ENCODE results near the gene PRKN.
A peak's percentile ranks its signal among the peaks of the same experiment; 100 is the strongest.

The PRKN gene

DNA sequence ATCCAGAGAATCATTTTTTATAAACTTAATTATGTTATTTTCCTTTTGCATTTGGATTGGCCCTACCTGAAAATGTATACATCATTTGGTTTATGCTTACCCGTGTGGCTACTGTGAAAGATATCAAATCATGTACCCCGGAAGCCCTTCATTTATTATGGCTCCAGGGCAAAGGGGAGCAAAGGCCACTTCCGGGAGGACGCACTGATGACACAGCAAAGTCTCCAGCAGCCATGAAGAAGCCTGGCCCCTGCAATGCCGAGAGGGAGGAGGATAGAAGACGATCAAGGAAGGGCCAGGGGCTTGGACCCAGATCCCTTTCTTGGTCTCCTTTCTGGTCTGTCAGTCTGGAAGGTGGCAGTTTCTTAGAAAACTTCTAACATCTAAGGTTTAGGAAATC lies 1073.4 kb downstream of the PRKN start:
- no peak for DNase-seq (ENCODE audit: low spot score)

DNA sequence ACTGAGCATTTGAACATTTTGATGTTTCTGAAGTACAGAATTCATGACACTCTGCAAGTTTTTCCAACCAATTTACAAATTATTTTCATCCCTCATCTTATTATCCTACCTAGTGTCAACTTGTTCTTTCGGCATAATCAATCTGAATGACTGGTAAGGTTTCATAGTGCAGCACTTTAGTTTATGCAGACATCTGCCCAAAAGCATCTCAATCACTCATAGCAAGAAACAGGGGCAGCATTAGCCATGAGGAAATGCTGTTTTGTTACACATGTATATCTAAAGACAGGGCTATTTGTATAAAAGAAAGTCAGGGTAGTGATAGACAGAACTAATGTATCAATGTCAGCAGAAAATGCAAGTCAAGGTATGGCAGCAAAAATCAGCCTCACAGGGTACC lies 1075.6 kb downstream of the PRKN start:
- DNase-seq (ENCODE audit: low spot score) = no peak

DNA sequence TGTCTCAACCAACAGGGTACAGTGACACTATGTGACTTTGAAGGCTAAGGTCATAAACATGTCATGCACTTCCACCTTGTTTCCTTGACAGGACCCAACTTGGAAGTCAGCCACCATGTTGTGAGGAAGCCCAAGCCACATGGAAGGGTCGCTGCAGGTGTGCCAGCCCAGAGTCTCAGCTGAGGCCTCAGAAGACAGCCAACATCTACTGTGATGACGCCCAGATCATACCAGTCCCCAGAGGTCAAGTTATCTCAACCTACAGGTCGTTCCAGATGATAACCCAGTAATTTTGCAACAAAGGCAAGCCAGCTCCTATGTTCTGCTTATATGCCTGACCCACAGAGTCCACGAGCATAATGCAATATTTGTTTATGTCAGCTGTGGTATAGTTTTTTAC lies 1077.7 kb downstream of the PRKN start:
- no peak for DNase-seq (ENCODE audit: low spot score)

DNA sequence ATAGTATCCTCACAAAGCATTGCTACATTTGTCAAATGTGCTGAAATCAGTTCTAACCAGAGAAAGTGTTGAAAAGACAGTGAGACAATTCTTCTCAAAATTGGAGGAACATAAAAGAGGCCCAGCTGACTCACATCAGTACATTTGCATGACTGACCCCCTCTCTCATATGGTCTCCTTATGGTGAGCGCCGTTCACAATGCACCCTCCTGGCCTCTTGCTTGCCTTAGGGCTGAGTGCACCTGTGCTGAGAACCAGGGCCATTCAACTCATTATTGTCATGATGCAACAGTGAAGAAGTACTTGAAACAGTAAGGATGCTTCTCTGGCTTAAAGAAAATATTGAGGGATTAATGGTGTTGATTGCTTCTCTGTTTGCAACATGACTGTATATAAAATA lies 1078.5 kb downstream of the PRKN start:
- no peak for DNase-seq (ENCODE audit: low spot score)

DNA sequence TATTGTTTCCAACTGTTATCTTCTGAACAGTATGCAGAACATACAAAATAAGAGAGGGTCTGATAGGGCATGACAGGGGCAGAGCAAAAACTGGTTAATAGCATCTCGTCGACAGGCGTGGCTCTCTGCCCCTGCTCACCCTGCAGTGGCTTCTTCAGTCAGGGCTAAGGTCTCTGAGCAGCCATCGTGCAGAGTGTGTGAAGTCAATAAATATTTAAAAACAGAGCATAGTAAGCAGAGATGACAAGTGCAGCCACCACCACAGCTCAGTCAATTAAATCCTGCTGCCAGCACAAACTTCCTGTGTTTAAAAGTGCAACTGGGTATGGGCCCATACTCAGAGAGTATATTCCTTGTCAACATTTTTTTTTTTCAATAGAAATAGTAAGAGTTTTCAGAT lies 1080.3 kb downstream of the PRKN start:
- DNase-seq (ENCODE audit: low spot score) = no peak

DNA sequence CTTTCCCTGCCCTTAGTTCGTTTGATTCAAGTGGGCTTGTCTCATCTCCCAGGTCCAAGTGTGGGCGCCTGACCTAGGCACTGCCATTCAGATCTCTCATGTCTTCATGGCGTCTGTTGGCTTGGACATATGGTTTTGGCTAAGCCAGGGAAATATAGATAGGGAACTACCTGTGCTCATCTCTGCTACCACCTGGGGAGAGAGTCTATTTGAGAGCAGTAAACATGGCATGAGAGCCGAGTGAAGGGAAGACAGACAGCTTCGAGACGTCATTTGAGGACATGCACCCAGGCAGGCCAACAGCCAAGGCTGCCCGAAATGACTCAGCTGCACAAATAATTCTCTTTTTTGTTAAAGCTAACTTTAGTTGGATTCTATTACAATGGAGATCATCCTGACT lies 1083.0 kb downstream of the PRKN start:
- DNase-seq (ENCODE audit: low spot score) = no peak

DNA sequence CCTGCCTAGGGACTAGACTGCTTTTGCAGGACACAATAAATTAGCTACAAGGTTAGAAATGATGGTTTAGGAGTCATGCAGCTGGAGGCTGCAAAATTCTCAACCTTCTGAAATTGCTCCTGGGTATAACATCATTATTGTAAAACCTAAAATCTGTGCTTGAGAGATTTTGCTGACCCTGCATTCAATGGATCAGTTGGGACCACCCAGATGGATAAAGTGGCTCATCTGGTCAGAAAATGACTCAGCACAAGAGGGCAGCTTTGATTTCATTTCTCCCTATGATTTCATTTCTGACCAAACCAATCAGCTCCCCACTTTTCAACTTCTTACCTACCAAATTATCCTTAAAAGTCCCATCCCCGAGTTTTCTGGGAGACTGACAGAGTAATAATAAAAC lies 1086.4 kb downstream of the PRKN start:
- no peak for DNase-seq (ENCODE audit: low spot score)

DNA sequence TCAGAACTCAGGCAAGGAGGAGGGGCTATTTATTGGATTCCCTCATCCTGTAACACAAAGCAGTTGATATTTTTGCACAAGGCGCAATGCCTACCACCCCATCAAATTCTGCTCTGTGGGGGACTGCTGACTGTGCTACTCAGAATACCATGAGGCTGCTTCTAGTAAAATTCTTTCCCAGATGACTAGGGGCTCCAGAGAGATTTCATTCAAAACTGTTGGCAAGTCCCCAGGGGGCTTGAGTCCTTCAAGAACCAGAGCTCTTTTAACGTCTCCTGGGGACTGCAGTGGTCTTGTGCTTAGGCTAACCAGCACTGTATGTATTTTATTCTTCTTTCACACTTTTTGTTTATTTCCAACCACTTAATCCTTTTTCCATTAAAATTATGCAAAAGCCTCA lies 1087.8 kb downstream of the PRKN start:
- DNase-seq (ENCODE audit: low spot score) = no peak

DNA sequence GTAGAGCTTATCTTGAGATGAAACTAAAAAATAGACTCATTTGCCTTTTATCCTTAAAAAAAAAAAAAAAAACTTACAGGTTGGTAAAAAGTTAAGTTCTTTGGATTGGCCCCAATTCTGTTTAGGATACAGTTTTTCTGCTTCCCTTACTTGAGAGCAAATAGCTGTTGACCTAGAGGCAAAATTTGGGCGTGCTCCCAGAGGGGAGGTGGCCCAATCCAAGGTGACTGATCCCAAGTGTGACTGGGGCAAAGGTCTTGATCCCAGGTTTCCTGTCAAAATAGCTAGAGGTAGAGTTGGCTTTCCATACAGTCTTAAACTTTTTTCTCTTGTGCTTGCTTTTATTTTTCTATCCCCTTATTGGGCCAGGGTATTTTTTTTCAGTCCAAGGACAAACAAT lies 1089.9 kb downstream of the PRKN start:
- DNase-seq (ENCODE audit: low spot score) = no peak

DNA sequence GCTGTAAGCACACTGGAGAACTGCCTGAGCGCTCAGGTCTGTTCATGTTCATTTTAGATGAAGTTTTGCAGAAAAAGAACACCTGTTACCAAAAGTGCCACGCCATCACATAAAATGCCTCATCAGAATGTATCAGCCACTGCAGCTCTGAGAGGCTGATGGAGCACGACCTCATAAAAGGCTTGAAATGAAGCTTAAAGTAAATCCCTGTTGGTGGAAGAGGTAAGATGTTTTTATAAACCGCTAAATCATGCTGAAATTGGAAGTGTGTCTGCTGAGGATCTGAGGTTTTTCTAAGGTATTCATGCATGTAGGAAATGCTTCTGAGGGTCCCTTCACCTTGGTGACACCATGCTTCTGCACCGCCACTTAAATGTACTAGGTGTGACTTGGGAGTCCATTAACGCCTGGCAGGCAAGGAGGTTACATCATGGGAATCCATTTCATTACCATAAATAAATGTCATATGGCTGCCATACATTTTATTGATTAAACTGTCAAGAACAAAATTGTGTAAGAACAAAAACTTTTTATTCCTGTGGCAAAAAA lies 1090.6 kb downstream of the PRKN start:
- DNase-seq (ENCODE audit: low spot score) = no peak

DNA sequence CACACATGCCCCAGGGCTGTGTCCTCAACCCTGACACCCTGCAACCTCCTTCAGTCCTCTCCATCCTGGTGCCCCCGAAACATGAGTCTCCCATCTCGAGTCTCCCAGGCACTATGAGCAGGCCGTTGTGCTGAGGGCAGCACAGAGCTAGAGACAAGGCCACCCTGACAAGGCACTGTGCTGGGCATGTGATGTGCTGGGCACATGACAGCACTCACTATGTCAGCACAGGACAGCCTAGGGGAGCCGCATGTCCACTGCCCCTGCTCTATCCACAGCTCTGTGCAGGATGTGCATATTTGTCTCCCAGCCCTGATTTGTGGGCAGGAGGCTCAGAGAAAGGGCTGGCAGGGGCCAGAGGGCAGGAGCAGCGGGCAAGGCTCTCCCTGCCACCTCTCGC lies 1091.6 kb downstream of the PRKN start:
- DNase-seq (ENCODE audit: low spot score) = no peak

DNA sequence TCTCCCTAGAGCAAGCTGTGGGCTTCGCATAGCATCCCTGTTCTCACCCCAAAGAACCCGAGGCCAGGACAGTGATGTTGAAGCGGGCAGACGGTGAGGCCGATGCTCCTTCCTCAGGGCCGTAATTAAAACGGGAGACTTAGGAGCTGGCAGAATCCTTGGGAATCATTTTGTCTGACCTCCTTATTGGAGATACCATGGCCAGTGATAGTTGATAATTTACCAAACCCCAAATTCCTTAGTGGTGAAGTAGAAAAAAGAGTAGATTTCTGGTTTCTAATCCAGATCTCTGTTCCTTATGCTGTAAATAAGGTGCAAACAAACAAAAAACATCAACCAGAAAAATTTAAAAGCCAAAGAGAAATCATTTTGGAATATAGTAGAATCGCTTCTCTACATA lies 1092.7 kb downstream of the PRKN start:
- DNase-seq (ENCODE audit: low spot score) = no peak

DNA sequence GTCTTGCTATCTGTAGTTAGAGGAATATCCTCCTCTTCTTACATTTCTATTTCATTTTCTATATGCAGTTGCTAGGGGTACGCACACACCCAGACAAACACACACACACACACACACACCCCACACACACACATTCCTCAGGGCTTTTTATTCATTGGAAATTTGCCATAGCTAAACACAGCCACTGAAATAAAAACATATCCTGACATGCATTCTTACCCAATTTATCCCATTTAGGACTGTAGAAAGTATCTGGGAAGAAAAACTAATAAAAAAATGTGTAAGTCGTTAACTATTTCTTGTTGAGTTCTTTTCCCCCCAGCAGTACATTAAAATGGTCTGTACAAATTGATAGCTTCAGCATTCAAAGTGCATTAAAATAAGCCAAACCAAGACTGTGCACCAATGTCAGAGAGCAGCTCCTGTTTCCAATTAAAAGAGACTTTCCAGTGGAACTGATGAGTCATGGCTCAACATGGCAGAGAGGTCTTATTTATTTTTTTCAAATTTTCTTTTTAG lies 1095.8 kb downstream of the PRKN start:
- DNase-seq (ENCODE audit: low spot score) = no peak

DNA sequence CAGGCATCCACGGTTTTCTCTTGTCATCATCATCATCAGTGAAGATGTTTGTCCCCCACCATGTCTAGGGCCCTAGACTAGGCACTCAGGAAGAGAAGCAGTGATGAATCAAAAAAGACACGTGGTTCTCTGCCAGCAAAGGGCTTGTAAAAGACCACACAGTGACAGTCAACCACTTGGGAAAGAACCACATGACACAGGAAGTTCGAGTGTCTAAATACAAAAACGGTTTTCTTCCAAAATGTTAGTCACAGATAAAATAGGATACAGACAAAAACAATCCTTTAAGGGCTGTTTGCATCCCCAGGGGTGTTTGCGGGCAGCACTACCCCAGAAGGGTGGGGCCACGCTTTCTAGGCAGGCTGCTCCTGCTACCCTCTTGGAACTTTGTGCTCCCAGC lies 1096.9 kb downstream of the PRKN start:
- DNase-seq (ENCODE audit: low spot score) = no peak

DNA sequence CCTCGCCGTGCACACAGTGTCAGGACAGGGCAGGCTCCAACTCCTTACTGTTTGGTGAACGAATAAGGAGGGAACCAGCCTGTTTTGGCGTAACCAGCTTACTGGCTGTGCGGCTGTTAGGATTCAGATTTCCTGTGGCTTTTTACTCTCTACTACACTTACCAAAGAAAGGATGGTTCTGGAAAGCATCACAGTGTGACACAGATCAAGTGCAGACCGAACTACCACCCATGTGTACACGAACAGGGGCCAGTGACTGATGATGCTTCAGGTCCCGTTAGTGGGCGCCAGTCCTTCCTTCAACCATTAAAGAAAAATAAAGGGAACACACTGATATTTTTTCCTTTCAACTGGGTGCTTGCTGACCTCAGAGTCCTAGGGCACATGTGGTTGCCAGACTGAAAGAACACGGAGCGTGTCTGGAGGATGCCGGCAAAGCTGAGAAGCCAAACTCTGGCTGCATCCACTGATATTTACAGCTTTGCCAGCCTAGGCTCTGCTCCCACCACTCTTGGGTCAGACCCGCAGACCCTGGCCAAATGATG lies 1101.4 kb downstream of the PRKN start:
- DNase-seq (ENCODE audit: low spot score) = no peak

DNA sequence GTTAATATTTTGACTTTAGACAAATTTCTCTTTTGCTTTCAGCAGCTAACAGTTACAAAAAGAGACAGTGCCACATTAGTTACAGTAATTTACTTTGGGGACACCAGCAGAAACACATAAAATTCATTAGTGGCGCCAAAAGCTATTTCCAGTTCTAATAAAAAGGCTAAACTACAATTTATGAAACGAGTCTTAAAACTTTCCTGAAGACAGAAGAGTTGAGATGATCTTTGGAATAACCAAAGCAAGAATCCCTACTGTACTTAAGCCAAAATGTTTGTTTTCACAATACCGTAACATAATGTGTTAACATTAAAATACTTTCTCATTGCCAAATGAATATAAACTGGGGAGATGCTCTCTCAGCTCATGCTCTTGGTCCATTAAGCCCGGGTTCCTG lies 1103.5 kb downstream of the PRKN start:
- DNase-seq (ENCODE audit: low spot score) = no peak

DNA sequence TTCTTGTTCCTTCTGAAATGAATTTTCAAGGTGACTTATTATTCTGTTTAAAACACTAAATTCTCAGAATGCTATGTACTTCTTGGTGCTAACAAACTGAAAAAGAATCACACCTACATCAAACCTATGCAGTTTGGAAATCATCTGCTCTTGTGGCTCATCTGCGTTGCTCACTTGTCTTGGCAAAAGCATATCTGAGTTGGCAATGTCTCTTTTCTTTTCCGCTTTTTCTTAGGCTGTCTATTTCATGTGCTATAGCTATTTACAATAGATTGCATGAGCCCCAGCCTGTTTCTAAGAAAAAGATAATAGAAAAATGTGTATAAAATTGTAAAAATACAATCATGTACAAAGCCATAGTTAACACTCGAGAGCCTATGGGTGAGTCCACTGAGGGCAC lies 1104.8 kb downstream of the PRKN start:
- DNase-seq (ENCODE audit: low spot score) = no peak

DNA sequence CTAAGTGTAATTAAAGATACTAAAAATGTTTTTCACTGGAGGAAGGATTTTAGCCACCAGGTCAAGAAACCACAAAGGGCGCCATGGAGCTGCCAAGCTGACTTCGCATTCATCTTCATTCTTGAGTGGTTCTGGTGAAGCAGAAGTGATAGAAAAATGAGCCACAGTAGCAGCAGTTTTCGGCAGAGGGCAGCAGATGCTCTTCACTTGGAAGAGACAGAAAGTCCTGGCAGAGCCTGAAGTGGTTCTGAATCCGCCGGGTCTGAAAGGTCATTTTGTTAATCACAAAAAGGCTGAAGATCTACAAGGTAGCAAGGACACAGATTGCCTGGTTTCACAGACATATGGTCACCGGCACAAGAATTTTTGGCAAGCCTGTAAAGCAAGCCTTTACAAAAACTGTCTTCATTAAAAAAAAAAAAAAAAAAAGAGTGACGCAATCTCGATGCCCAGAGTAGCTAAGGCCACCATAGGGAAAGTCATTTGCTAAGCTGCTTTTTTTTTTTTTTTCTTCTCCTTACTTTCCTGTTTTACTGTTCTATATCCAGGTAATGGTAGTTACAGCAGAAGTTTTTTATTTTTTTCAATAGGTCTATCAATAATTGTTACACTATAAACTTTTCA lies 1108.6 kb downstream of the PRKN start:
- peak; percentile 17 for DNase-seq (ENCODE audit: low spot score)

DNA sequence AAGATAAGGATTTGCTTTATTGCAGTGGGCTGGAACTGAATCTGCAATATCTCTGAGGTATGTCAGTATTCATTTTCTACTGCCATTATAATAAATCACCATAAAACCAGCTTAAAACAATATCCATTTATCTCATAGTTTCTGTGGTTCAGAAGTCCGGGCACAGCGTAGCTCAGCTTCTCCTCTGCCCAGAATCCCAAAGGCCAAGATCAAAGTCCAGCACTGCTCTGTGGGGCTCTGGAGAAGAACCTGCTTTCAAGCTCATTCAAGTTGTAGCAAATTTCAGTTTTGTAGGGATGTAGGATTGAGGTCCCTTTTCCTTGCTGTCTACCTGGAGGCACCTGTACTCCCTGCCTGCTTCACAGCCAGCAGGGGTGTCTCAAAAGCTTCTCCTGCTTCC lies 1113.9 kb downstream of the PRKN start:
- DNase-seq (ENCODE audit: low spot score) = no peak

DNA sequence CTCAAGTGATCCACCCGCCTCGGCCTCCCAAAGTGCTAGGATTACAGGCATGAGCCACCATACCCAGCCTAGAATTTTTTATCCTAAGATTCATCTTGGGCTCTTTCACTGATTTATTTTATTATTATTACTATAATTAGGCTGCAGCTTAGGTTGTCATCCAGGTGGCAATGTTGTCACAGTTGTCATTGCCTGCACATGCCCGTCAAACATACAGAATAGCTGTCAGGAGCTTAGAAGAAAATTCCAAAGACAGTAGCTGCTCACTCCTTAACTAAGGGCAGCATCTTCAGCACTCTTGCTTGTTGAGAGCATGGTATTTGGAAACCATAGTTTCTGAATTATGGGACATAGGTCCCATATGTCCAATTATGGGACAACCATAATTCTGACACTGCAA lies 1118.8 kb downstream of the PRKN start:
- no peak for DNase-seq (ENCODE audit: low spot score)

DNA sequence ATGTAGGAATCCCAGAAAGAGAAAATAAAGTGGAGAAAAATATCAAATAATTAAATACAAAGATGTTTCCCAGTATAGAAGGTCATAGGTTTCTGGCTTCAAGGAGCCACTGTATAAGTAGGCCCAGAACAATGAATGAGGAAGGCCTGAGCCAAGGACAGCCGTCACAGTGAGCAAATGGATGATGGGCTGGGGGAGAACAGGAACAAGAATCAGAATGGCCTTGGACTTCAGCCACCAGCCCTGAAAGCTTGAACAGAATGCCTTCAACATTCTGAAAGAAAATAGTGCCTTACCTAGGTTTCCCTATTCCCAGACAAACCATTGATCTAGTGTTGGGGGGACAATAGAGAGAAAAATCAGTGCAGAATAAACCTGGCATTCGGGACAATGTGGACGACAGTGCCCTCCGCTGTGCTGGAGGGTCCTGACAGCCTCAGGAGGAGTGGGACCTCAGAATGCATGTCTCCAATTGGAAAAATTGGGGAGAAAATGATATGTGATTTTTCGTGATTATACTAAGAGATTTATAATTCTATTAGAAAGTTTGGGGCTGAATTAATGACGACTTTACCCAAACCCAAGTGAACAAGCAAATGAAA lies 1119.8 kb downstream of the PRKN start:
- DNase-seq (ENCODE audit: low spot score) = no peak

DNA sequence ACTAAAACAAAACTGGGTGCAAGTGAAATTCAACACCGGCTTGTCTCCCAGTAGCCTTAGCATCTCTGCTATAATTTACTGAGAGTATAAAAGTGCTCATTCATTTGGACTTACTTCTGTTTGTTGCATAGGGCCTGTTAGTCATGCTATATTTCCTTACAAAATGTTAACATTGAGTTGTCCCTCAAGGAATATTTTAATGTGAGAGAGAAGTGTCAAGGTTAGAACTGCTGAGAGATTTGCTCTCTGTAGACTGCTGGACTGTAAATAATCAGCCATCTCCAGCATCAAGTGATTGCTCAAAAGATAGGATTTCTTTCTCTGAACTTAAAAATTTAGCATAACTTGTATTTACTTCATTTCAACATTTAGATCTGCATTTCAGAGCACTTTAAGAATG lies 1125.2 kb downstream of the PRKN start:
- DNase-seq (ENCODE audit: low spot score) = no peak

DNA sequence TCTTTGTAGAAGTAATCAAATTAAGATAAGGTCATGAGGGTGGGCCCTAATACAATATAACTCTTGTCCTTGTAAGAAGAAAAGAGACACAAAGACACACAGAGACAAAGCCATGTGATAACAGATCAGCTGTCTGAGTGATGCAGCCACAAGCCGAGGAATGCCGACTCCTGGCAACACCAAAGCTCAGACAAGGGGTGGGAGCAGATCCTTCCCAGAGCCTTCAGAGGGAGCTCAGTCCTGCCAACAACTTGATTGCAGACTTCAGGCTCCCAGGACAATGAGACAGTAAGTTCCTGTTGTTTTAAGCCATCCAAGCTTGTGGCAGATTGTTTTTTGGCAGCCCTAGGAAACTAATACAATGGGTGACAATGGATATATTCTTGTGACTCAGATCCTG lies 1128.7 kb downstream of the PRKN start:
- no peak for DNase-seq (ENCODE audit: low spot score)

Measured in NAMALWA (cell line).